ENCODE data around the gene GLE1. TPM values are rescaled to one million over a fixed set of nuclear protein-coding genes. Genes with fewer than 3 reads are reported as not detected.

The GLE1 gene
- total RNA-seq, 1 donor from 2014 or later, result 18.8 TPM

- intact Hi-C loops (cut with micrococcal nuclease), result no loop called here
- no peaks in the 10 kb centered on the region for H3K9me3 ChIP-seq (replicated peaks)
- peak; percentile 91 for DNase-seq
- peak within 1 kb of the TSS; percentile 100 for H3K27ac ChIP-seq (replicated peaks)
- no peaks in the 10 kb centered on the region for H3K27me3 ChIP-seq (ENCODE audit: low read depth)
- TF ChIP-seq CTCF (IDR thresholded peaks at IDR 0.05; ENCODE audit: borderline replicate concordance), result peak; percentile 28
- no peaks in the 10 kb centered on the region for H3K36me3 ChIP-seq
- H3K4me3 ChIP-seq, result peak within 1 kb of the TSS; percentile 99
- H3K4me1 ChIP-seq, result peaks cover 82% of the 10 kb centered on the region
Measured at GRCh38 chr9:128552153-128552743, 47.7 kb downstream of the GLE1 start, which contains the start of gene SPTAN1. Gene SPTAN1, plus strand, starts transcription at chr9:128552587. Its CDS starts 14,154 bp downstream, at chr9:128566741.

- no peaks in the 10 kb centered on the region for H3K27me3 ChIP-seq (ENCODE audit: low read depth)
- H3K9me3 ChIP-seq (replicated peaks), result no peaks in the 10 kb centered on the region
- intact Hi-C loops (cut with micrococcal nuclease), result no loop called here
- no peak for TF ChIP-seq CTCF (IDR thresholded peaks at IDR 0.05; ENCODE audit: borderline replicate concordance)
- H3K4me3 ChIP-seq, result peak overlapping the region; percentile 99
- H3K4me1 ChIP-seq, result peaks cover 89% of the 10 kb centered on the region
- peak overlapping the region; percentile 100 for H3K27ac ChIP-seq (replicated peaks)
- peak; percentile 59 for DNase-seq
- H3K36me3 ChIP-seq, result no peaks in the 10 kb centered on the region
Measured at GRCh38 chr9:128552744-128553440, 48.4 kb downstream of the GLE1 start.

GRCh38 chr9:128553728-128554127 lies 49.2 kb downstream of the GLE1 start:
- Histone ChIP-seq H3K4me1 (peaks cover 97% of the 10 kb centered on the region), H3K27ac (replicated peaks) (peak overlapping the region; percentile 100), H3K4me3 (peak overlapping the region; percentile 99), H3K9me3 (replicated peaks) (no peaks in the 10 kb centered on the region), H3K36me3 (no peaks in the 10 kb centered on the region), H3K27me3 (ENCODE audit: low read depth) (no peaks in the 10 kb centered on the region)
- DNase-seq, result no peak
- TF ChIP-seq CTCF (IDR thresholded peaks at IDR 0.05; ENCODE audit: borderline replicate concordance), result no peak
- intact Hi-C loops (cut with micrococcal nuclease), result no loop called here

GRCh38 chr9:128554155-128554862 lies 49.8 kb downstream of the GLE1 start:
- Histone ChIP-seq H3K9me3 (replicated peaks) (no peaks in the 10 kb centered on the region), H3K4me1 (peaks cover 98% of the 10 kb centered on the region), H3K27ac (replicated peaks) (peak overlapping the region; percentile 100), H3K4me3 (peak overlapping the region; percentile 99), H3K36me3 (no peaks in the 10 kb centered on the region), H3K27me3 (ENCODE audit: low read depth) (no peaks in the 10 kb centered on the region)
- intact Hi-C loops (cut with micrococcal nuclease), result no loop called here
- no peak for TF ChIP-seq CTCF (IDR thresholded peaks at IDR 0.05; ENCODE audit: borderline replicate concordance)
- DNase-seq, result peak; percentile 52

- intact Hi-C loops (cut with micrococcal nuclease), result no loop called here
- H3K27me3 ChIP-seq (ENCODE audit: low read depth), result no peaks in the 10 kb centered on the region
- peaks cover 98% of the 10 kb centered on the region for H3K4me1 ChIP-seq
- no peak for DNase-seq
- peak overlapping the region; percentile 100 for H3K27ac ChIP-seq (replicated peaks)
- no peak for TF ChIP-seq CTCF (IDR thresholded peaks at IDR 0.05; ENCODE audit: borderline replicate concordance)
- H3K9me3 ChIP-seq (replicated peaks), result no peaks in the 10 kb centered on the region
- no peaks in the 10 kb centered on the region for H3K36me3 ChIP-seq
- peak overlapping the region; percentile 99 for H3K4me3 ChIP-seq
Measured at GRCh38 chr9:128555180-128555721, 50.7 kb downstream of the GLE1 start.

Measured in left ventricle myocardium inferior (tissue), 1 donor.